ENCODE data around the gene INSYN1. TPM values are rescaled to one million over a fixed set of nuclear protein-coding genes. Genes with fewer than 3 reads are reported as not detected.

The INSYN1 gene
- total and polyA plus RNA-seq, 4 donors: 0.86 to 5.6 (median 4.0) TPM

DNA sequence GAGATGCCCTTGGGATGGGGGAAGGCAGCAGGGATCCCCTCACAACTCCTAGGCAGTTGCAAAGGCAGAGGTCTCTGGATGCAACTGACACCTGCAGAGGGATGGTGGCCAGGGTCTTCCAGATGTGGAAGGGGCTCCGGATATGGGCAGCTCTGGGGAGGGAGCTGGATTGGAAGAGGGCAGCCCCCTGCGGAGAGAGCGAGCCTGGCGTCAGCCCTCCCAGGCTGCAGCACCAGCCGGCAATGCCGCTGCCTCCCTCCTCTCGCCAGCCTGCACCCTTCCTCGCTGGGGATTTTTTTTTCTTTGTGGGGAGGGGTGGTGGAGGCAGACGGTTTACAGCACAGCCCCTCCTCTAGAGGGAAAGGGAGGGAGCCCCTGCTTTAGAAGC, 1.6 kb downstream of the INSYN1 start:
- TF ChIP-seq, protein P1, sequence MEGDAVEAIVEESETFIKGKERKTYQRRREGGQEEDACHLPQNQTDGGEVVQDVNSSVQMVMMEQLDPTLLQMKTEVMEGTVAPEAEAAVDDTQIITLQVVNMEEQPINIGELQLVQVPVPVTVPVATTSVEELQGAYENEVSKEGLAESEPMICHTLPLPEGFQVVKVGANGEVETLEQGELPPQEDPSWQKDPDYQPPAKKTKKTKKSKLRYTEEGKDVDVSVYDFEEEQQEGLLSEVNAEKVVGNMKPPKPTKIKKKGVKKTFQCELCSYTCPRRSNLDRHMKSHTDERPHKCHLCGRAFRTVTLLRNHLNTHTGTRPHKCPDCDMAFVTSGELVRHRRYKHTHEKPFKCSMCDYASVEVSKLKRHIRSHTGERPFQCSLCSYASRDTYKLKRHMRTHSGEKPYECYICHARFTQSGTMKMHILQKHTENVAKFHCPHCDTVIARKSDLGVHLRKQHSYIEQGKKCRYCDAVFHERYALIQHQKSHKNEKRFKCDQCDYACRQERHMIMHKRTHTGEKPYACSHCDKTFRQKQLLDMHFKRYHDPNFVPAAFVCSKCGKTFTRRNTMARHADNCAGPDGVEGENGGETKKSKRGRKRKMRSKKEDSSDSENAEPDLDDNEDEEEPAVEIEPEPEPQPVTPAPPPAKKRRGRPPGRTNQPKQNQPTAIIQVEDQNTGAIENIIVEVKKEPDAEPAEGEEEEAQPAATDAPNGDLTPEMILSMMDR (IDR thresholded peaks at IDR 0.05; ENCODE audit: control extremely low read depth, extremely low read depth): no peak
- Histone ChIP-seq H3K4me3 (no peak overlapping the region), H3K4me1 (ENCODE audit: control insufficient read depth in 5 of 5, insufficient read depth in 5 of 5, low read length in 5 of 5) (peaks cover 0 to 34% (median 3%) of the 10 kb centered on the region in 5 donors), H3K9me3 (ENCODE audit: control insufficient read depth in 4 of 4, insufficient read depth in 3 of 4, low read length in 3 of 4) (no peaks in the 10 kb centered on the region), H3K9ac (ENCODE audit: insufficient read depth in 1 of 2, low read length in 2 of 2) (peak overlapping the region in 1 of 2 donors; percentile 47), H3K27me3 (ENCODE audit: control insufficient read depth in 3 of 3, insufficient read depth in 3 of 3, low read length in 2 of 3) (peaks cover 0 to 10% (median 4%) of the 10 kb centered on the region in 3 donors), H3K36me3 (ENCODE audit: control insufficient read depth in 4 of 4, insufficient read depth in 4 of 4, low read length in 4 of 4) (peaks cover 0 to 4% (median 1%) of the 10 kb centered on the region in 4 donors), H3K27ac (ENCODE audit: low read depth in 1 of 2, low read length in 1 of 2) (no peak overlapping the region)
- 14 to 16% methylated on average over 8 to 9 of the region's 9 CpGs for WGBS, 2 donors
- no peak for ATAC-seq (ENCODE audit: insufficient read depth, low FRiP score)
- no peak for DNase-seq

DNA sequence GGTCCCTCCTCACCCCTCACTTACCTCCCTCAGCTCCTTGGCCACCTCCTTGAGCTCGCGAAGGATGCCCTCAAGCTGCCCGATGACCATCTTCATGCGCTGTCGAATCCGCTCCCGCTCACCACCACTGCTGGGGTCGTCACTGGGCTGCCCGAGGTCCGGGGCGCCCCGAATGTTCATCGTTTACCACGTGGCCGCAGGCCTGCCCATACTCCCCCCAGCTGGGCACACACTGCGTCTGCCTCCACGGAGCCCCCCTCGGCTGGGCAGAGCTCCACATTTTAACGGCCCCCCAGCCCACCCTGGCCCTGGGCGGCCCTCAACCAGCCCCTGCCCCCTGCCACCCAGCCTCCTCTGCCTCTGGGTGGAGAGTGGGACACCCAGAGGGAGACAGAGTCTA, 2.2 kb downstream of the INSYN1 start:
- DNase-seq: no peak
- TF ChIP-seq, protein P1 (IDR thresholded peaks at IDR 0.05; ENCODE audit: control extremely low read depth, extremely low read depth): no peak
- H3K4me3 ChIP-seq: no peak overlapping the region
- H3K36me3 ChIP-seq (ENCODE audit: control insufficient read depth in 4 of 4, insufficient read depth in 4 of 4, low read length in 4 of 4): peaks cover 0 to 4% (median 1%) of the 10 kb centered on the region in 4 donors
- no peak overlapping the region for H3K27ac ChIP-seq (ENCODE audit: low read depth in 1 of 2, low read length in 1 of 2)
- H3K9me3 ChIP-seq (ENCODE audit: control insufficient read depth in 4 of 4, insufficient read depth in 3 of 4, low read length in 3 of 4): no peaks in the 10 kb centered on the region
- 81 to 86% methylated on average over 20 of the region's 20 CpGs for WGBS, 2 donors
- peaks cover 0 to 40% (median 3%) of the 10 kb centered on the region in 5 donors for H3K4me1 ChIP-seq (ENCODE audit: control insufficient read depth in 5 of 5, insufficient read depth in 5 of 5, low read length in 5 of 5)
- H3K27me3 ChIP-seq (ENCODE audit: control insufficient read depth in 3 of 3, insufficient read depth in 3 of 3, low read length in 2 of 3): peaks cover 0 to 8% (median 4%) of the 10 kb centered on the region in 3 donors
- ATAC-seq (ENCODE audit: insufficient read depth, low FRiP score): no peak
- H3K9ac ChIP-seq (ENCODE audit: insufficient read depth in 1 of 2, low read length in 2 of 2): no peak overlapping the region

DNA sequence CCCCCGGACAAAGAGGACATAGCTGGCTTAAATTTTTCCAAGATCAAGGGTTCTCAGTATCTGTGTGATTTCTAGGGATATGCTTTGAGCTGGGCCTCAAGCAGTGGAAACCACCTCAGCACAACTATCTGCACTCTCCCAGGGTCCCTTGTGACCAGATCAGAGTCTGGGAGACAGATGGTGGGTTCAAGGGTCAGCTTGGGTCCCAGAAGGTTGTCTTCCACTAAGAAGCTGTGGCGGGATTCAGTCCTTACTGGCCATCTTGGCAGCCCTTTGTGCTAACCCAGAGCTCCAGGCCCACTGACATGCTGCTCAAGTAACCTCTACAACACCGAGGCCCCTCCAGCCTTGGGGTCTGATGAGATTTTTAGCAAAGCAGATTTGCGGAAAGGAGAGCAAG, 2.7 kb downstream of the INSYN1 start:
- H3K9ac ChIP-seq (ENCODE audit: insufficient read depth in 1 of 2, low read length in 2 of 2): no peak overlapping the region
- H3K27me3 ChIP-seq (ENCODE audit: control insufficient read depth in 3 of 3, insufficient read depth in 3 of 3, low read length in 2 of 3): peaks cover 0 to 5% (median 4%) of the 10 kb centered on the region in 3 donors
- ATAC-seq (ENCODE audit: insufficient read depth, low FRiP score) (no peak), DNase-seq (no peak)
- peaks cover 0 to 40% (median 3%) of the 10 kb centered on the region in 5 donors for H3K4me1 ChIP-seq (ENCODE audit: control insufficient read depth in 5 of 5, insufficient read depth in 5 of 5, low read length in 5 of 5)
- TF ChIP-seq, protein P1 (IDR thresholded peaks at IDR 0.05; ENCODE audit: control extremely low read depth, extremely low read depth): no peak
- H3K9me3 ChIP-seq (ENCODE audit: control insufficient read depth in 4 of 4, insufficient read depth in 3 of 4, low read length in 3 of 4): no peaks in the 10 kb centered on the region
- no peak overlapping the region for H3K27ac ChIP-seq (ENCODE audit: low read depth in 1 of 2, low read length in 1 of 2)
- no peak overlapping the region for H3K4me3 ChIP-seq
- WGBS, 2 donors: 80 to 86% methylated on average over 4 of the region's 4 CpGs
- H3K36me3 ChIP-seq (ENCODE audit: control insufficient read depth in 4 of 4, insufficient read depth in 4 of 4, low read length in 4 of 4): peaks cover 0 to 4% (median 1%) of the 10 kb centered on the region in 4 donors

DNA sequence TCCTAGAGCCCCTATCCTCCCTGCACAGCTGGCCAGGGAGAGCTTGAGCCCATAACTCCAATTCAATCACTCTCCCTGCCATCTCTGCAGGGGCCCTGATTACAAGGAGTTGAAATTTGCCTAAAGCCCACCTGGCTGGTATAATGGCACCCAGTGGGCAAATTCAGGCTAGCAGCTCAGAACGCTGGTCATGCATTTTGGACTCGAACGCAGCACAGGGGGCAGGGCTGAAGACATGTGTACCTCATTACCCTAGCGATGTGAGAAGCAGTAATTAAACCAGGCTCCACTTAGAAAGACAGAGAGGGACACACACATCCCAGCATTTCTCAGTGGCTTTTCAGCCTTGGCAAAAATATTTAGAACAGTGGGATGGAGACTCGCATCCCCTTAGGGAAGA, 3.2 kb downstream of the INSYN1 start:
- H3K4me1 ChIP-seq (ENCODE audit: control insufficient read depth in 5 of 5, insufficient read depth in 5 of 5, low read length in 5 of 5): peaks cover 0 to 40% (median 3%) of the 10 kb centered on the region in 5 donors
- H3K9ac ChIP-seq (ENCODE audit: insufficient read depth in 1 of 2, low read length in 2 of 2): no peak overlapping the region
- H3K36me3 ChIP-seq (ENCODE audit: control insufficient read depth in 4 of 4, insufficient read depth in 4 of 4, low read length in 4 of 4): peaks cover 0 to 4% (median 1%) of the 10 kb centered on the region in 4 donors
- H3K27ac ChIP-seq (ENCODE audit: low read depth in 1 of 2, low read length in 1 of 2): no peak overlapping the region
- ATAC-seq (ENCODE audit: insufficient read depth, low FRiP score): no peak
- 90 to 95% methylated on average over 5 of the region's 5 CpGs for WGBS, 2 donors
- no peak overlapping the region for H3K4me3 ChIP-seq
- TF ChIP-seq, protein P1 (IDR thresholded peaks at IDR 0.05; ENCODE audit: control extremely low read depth, extremely low read depth): no peak
- DNase-seq: no peak
- no peaks in the 10 kb centered on the region for H3K9me3 ChIP-seq (ENCODE audit: control insufficient read depth in 4 of 4, insufficient read depth in 3 of 4, low read length in 3 of 4)
- H3K27me3 ChIP-seq (ENCODE audit: control insufficient read depth in 3 of 3, insufficient read depth in 3 of 3, low read length in 2 of 3): peaks cover 0 to 5% (median 4%) of the 10 kb centered on the region in 3 donors
